ENCODE data around the gene CAPN8.

- TF ChIP-seq CTCF (IDR thresholded peaks at IDR 0.05; ENCODE audit: low read depth, low read length, missing input control) (peak; percentile 80), TAF1 (conservative IDR thresholded peaks at IDR 0.05) (no peak), REST (IDR thresholded peaks at IDR 0.05) (no peak), YY1 (IDR thresholded peaks at IDR 0.05) (peak; percentile 13), EGR1 (IDR thresholded peaks at IDR 0.05; ENCODE audit: low read depth in 2 of 2) (no peak)
These were observed 18.3 kb upstream of the CAPN8 start for GRCh38 chr1:223683586-223684487.
